Measurements from ENCODE around the gene CD200.
A peak's percentile ranks its signal among the peaks of the same experiment; 100 is the strongest.
"Not testable (repeated sequence)": the region's sequence is repeated elsewhere in the genome, so short reads cannot be mapped to it uniquely, and the experiment has no call there.

Gene CD200

GRCh38 chr3:112365035-112365434, 32.1 kb downstream of the CD200 start:
- TF ChIP-seq TAF1 (IDR thresholded peaks at IDR 0.05; ENCODE audit: borderline replicate concordance, low read depth, low read length) (no peak), POLR2AphosphoS5 (IDR thresholded peaks at IDR 0.05; ENCODE audit: low read depth, low read length) (no peak), POLR2A (IDR thresholded peaks at IDR 0.05; ENCODE audit: low read depth, low read length) (no peak)
- DNase-seq (ENCODE audit: insufficient read length) (no peak), FAIRE-seq (peak; percentile 62)

- TF ChIP-seq TAF1 (IDR thresholded peaks at IDR 0.05; ENCODE audit: borderline replicate concordance, low read depth, low read length) (no peak), POLR2AphosphoS5 (IDR thresholded peaks at IDR 0.05; ENCODE audit: low read depth, low read length) (no peak), POLR2A (IDR thresholded peaks at IDR 0.05; ENCODE audit: low read depth, low read length) (no peak)
- DNase-seq (ENCODE audit: insufficient read length): no peak
- peak; percentile 81 for FAIRE-seq
Measured at GRCh38 chr3:112365636-112366035, 32.7 kb downstream of the CD200 start.

- peak; percentile 72 for FAIRE-seq
Measured at GRCh38 chr3:112366522-112366921, 33.6 kb downstream of the CD200 start.

GRCh38 chr3:112371569-112371968, 38.6 kb downstream of the CD200 start:
- FAIRE-seq: no peak

More at GRCh38 chr3:112366522-112366921, 33.6 kb downstream of the CD200 start:
- DNase-seq (ENCODE audit: insufficient read length): no peak
- TF ChIP-seq POLR2A (IDR thresholded peaks at IDR 0.05; ENCODE audit: low read depth, low read length): no peak
- TF ChIP-seq TAF1 (IDR thresholded peaks at IDR 0.05; ENCODE audit: borderline replicate concordance, low read depth, low read length): no peak
- TF ChIP-seq POLR2AphosphoS5 (IDR thresholded peaks at IDR 0.05; ENCODE audit: low read depth, low read length): no peak

GRCh38 chr3:112372396-112372795, 39.4 kb downstream of the CD200 start:
- FAIRE-seq: peak; percentile 50
- DNase-seq (ENCODE audit: insufficient read length): no peak
- TF ChIP-seq POLR2AphosphoS5 (IDR thresholded peaks at IDR 0.05; ENCODE audit: low read depth, low read length) (no peak), POLR2A (IDR thresholded peaks at IDR 0.05; ENCODE audit: low read depth, low read length) (no peak), TAF1 (IDR thresholded peaks at IDR 0.05; ENCODE audit: borderline replicate concordance, low read depth, low read length) (no peak)

More at GRCh38 chr3:112371569-112371968, 38.6 kb downstream of the CD200 start:
- DNase-seq (ENCODE audit: insufficient read length): no peak
- TF ChIP-seq TAF1 (IDR thresholded peaks at IDR 0.05; ENCODE audit: borderline replicate concordance, low read depth, low read length) (no peak), POLR2AphosphoS5 (IDR thresholded peaks at IDR 0.05; ENCODE audit: low read depth, low read length) (no peak), POLR2A (IDR thresholded peaks at IDR 0.05; ENCODE audit: low read depth, low read length) (no peak)

- no peak for DNase-seq (ENCODE audit: insufficient read length)
- peak; percentile 17 for FAIRE-seq
- TF ChIP-seq TAF1 (IDR thresholded peaks at IDR 0.05; ENCODE audit: borderline replicate concordance, low read depth, low read length): no peak
- TF ChIP-seq POLR2A (IDR thresholded peaks at IDR 0.05; ENCODE audit: low read depth, low read length): no peak
- TF ChIP-seq POLR2AphosphoS5 (IDR thresholded peaks at IDR 0.05; ENCODE audit: low read depth, low read length): no peak
Measured at GRCh38 chr3:112373476-112373875, 40.5 kb downstream of the CD200 start.

- no peak for FAIRE-seq
- DNase-seq (ENCODE audit: insufficient read length): no peak
Measured at GRCh38 chr3:112373924-112374323, 41.0 kb downstream of the CD200 start.

GRCh38 chr3:112374333-112374734, 41.4 kb downstream of the CD200 start:
- no peak for DNase-seq (ENCODE audit: insufficient read length)
- TF ChIP-seq POLR2A (IDR thresholded peaks at IDR 0.05; ENCODE audit: low read depth, low read length) (no peak), POLR2AphosphoS5 (IDR thresholded peaks at IDR 0.05; ENCODE audit: low read depth, low read length) (no peak), TAF1 (IDR thresholded peaks at IDR 0.05; ENCODE audit: borderline replicate concordance, low read depth, low read length) (no peak)
- no peak for FAIRE-seq

More at GRCh38 chr3:112373924-112374323, 41.0 kb downstream of the CD200 start:
- no peak for TF ChIP-seq TAF1 (IDR thresholded peaks at IDR 0.05; ENCODE audit: borderline replicate concordance, low read depth, low read length)
- TF ChIP-seq POLR2A (IDR thresholded peaks at IDR 0.05; ENCODE audit: low read depth, low read length): no peak
- no peak for TF ChIP-seq POLR2AphosphoS5 (IDR thresholded peaks at IDR 0.05; ENCODE audit: low read depth, low read length)

GRCh38 chr3:112375117-112375516, 42.2 kb downstream of the CD200 start:
- no peak for TF ChIP-seq POLR2A (IDR thresholded peaks at IDR 0.05; ENCODE audit: low read depth, low read length)
- TF ChIP-seq POLR2AphosphoS5 (IDR thresholded peaks at IDR 0.05; ENCODE audit: low read depth, low read length): no peak
- no peak for TF ChIP-seq TAF1 (IDR thresholded peaks at IDR 0.05; ENCODE audit: borderline replicate concordance, low read depth, low read length)
- DNase-seq (ENCODE audit: insufficient read length) (no peak), FAIRE-seq (no peak)

- no peak for DNase-seq (ENCODE audit: insufficient read length)
- TF ChIP-seq POLR2A (IDR thresholded peaks at IDR 0.05; ENCODE audit: low read depth, low read length): no peak
- TF ChIP-seq TAF1 (IDR thresholded peaks at IDR 0.05; ENCODE audit: borderline replicate concordance, low read depth, low read length): no peak
- TF ChIP-seq POLR2AphosphoS5 (IDR thresholded peaks at IDR 0.05; ENCODE audit: low read depth, low read length): no peak
- no peak for FAIRE-seq
Measured at GRCh38 chr3:112376241-112376911, 43.4 kb downstream of the CD200 start.

- no peak for DNase-seq (ENCODE audit: insufficient read length)
- peak; percentile 36 for FAIRE-seq
- TF ChIP-seq POLR2A (IDR thresholded peaks at IDR 0.05; ENCODE audit: low read depth, low read length): no peak
- no peak for TF ChIP-seq TAF1 (IDR thresholded peaks at IDR 0.05; ENCODE audit: borderline replicate concordance, low read depth, low read length)
- TF ChIP-seq POLR2AphosphoS5 (IDR thresholded peaks at IDR 0.05; ENCODE audit: low read depth, low read length): no peak
Measured at GRCh38 chr3:112376992-112377391, 44.0 kb downstream of the CD200 start.

GRCh38 chr3:112377568-112378071, 44.7 kb downstream of the CD200 start:
- FAIRE-seq (no peak), DNase-seq (ENCODE audit: insufficient read length) (no peak)
- TF ChIP-seq TAF1 (IDR thresholded peaks at IDR 0.05; ENCODE audit: borderline replicate concordance, low read depth, low read length) (no peak), POLR2AphosphoS5 (IDR thresholded peaks at IDR 0.05; ENCODE audit: low read depth, low read length) (no peak), POLR2A (IDR thresholded peaks at IDR 0.05; ENCODE audit: low read depth, low read length) (no peak)

GRCh38 chr3:112378347-112378746, 45.4 kb downstream of the CD200 start:
- not testable (repeated sequence) for DNase-seq (ENCODE audit: insufficient read length); FAIRE-seq
